GM18519 (cell line): ENCODE data around the gene RGS9.

Source experiments
- ATAC-seq: cut with Tn5 transposase; IDR thresholded peaks from one replicate; pipeline ENCODE4 v1.9.1; 2021; ENCODE audit warnings: mild to moderate bottlenecking, moderate library complexity; ENCODE audit not compliant: unreplicated experiment, low FRiP score

The RGS9 gene

DNA sequence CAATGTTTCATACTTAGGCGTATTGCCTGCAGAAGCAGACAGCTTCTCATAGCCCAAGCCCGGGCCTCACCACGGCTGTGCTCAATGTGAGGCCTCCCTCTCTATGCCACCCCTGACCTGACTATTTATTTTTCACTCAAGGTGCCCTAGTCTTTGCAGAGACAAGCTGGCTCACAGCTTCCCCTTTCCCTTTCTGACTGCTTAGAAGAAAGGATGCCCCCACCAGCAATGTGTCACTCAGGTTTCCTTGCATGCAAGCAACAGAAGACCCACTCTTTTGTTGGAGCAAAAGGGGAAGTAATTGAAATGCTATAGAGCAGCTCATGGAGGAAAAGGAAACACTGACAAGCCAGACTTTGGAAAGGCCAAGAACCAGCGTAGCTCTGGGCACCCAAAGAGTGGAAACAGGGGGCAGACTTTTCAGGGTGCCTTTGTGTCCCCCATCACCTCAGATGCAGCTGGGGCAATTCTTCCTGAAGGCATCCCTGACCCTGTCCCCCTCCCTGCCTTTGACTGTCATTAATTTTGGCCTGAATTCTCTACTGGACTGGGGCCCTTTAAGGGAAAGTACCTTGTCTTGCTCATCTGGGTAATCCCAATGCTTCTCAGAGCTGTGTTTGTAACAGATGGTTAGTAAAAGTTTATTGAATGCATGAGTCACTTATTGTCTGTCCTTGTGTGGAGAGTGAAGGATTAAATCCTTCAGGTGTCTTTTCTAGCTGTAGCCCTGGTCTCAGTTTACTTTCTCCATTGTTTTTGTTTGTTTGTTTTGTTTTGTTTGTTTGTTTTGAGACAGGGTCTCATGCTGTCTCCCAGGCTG lies 17.8 kb downstream of the RGS9 start:
- peak; percentile 87 for ATAC-seq

DNA sequence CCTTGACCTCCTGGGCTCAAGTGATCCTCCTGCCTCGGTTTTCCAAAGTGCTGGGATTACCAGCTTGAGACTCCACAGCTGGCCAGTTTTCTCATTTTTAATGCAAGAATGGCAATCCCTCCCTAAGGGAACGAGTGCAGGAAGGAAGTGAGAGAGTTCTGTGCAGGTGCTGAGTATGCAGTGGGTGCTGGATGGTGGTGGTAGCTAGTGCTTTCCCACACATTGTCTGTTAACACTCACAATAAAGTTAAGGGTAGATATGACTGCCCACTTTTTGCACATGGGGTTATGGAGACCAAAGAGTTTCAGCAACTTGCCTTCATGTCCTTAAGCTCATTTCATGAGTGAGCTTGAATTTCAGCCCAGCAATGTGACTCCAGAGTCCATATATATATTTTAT lies 18.5 kb downstream of the RGS9 start:
- no peak for ATAC-seq

DNA sequence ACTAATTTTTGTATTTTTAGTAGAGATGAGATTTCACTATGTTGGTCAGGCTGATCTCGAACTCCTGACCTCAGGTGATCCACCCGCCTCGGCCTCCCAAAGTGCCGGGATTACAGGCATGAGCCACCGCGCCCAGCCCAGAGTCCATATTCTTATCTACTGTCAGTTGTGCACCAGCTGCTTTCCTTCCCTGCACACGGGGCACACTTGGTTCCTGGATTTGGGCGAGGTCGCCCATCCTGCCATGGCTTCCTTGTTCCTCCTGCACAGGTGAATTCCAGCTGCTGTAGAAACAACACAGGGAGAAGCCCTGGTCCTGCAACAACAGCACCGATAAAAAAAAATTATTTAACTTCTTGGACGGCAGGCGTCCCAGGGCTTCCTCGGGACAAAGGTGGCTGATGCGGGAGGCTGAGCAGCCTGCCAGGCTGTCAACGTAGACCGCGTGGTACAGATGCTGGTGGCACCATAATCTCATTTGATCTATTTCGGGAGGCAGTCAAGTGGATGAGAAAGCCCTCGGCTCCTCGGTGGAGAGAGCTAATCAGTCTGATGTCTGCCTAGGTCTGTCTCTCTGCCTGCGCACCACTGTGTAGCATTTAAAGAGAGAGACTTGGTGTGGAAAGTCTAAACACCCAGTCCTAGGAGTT lies 19.1 kb downstream of the RGS9 start:
- ATAC-seq = no peak

DNA sequence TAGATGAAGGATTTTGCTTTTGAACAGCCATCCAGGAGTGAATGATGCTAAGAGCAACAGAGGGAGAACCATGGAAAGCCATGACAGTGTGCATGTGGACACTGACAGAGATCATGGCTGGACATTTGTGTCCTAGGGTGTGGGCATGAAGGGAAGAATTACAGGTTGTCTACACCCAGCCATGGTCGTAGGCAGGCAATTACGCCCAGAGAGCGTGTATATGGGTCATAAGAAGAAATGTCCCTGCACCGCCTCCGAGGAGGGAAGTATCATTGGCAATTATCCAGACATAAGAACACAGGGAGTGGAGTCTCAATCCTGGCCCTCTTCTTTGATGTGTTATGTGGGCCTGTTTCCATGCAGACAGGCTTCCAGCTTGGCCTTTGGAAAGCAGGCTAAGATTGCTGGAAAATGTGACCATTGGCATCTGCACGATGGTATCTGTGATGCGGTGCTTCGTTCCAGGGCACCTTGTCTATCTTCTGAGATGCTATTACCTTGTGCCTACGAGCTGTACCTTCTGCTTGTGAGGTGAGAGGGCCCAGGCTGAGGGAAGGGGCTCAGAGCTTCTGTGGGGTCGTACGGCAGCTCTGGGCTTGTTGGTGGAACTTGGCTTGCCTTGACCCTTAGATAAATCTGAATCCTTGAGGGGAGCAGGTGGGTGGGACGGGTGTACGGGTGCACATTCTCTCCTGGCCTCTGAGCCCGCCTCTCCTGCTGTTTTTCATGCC lies 19.8 kb downstream of the RGS9 start:
- no peak for ATAC-seq

DNA sequence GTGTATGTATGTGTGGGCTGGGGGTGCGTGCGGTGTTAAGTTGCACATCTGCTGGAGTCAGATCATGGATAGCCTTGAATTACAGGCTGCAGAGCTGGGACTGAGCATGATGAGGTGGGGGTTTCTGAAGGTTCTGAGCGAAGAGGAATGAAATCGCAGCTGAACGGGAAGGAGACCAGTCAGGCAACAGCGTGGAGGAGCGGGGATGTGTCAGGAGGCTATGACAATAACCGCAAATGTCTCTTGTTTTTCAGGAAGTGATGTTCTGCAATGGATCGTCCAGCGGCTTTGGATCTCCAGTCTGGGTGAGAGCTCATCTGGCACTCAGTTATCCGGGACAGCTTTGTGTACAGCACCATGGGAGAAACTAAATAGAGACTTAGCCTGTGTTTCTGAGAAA lies 20.9 kb downstream of the RGS9 start:
- ATAC-seq = no peak

DNA sequence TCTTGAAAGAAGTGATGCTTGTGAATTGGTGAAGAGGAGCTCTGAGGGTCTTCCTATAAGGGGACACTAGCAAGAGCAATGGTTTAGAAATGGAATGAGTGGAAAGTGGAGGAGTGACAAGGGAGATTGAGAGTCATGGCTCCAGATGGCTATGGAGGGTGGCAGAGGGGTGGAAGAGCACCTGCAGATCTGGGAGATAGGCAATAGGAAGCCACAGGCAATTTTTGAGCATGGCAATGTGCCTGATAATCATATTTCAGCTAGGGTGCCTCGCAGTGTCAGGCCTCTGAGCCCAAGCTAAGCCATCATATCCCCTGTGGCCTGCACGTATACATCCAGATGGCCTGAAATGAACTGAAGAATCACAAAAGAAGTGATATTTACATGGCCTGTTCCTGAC lies 21.5 kb downstream of the RGS9 start:
- ATAC-seq = no peak

DNA sequence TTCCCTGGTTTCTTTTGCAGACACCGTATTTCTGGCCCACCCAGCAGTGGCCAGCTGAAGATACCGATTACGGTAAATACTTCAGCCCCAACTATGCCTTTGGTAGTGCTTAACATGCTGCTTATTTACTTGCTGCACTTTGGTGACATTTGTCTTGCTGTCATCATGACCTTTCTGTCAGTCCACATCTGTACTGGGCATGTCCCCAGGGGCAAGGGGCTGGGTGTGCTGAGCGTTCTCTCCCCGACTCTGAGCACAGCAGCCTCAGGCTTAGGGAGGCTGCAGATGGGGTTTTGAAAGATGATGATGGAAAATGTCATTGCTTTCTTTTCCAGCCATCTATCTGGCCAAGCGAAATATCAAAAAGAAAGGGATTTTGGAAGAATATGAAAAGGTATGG lies 23.3 kb downstream of the RGS9 start:
- no peak for ATAC-seq

DNA sequence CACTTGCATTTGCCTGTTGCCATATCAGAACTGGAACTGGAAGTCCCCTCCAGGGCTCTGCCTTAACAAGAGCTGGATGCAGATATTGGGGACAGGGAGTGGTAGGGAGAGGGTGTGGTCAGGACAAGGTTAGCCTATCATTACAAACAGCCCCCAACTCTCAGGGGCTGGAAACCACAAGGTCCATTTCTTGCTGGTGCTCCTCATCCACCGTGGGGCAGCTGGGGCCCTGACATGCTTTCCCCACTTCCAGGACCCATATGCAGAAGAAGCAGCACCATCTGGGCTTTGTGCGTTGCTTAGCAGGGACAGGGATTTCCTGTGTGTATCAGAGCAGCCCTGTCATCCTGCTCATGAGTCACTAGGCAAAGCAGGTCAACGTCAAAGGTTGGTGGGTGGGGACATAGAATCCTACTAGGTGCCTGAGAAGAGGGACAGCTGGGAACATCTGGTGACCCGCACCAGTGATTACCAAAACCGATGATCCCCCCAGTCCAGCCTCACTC lies 26.9 kb downstream of the RGS9 start:
- peak; percentile 82 for ATAC-seq

DNA sequence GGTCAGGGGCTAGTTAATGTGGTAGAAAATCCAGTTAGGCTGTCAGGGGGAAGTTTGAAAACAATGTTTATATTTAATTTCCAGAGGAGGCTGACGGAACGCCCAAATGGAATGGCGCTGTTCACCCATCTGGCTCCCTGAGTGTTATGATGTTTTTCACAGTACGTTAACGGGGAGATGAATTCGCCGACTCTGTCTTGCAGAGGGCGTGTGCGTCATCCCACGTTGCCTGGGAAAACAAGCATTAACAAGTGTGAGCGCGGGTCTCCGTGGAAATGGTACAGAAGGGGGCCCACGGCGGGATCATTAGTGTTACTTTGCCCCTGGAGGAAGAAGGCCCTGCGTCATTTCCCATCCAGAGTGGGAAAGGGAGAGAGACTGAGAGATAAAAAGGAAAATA lies 29.6 kb downstream of the RGS9 start:
- no peak for ATAC-seq

DNA sequence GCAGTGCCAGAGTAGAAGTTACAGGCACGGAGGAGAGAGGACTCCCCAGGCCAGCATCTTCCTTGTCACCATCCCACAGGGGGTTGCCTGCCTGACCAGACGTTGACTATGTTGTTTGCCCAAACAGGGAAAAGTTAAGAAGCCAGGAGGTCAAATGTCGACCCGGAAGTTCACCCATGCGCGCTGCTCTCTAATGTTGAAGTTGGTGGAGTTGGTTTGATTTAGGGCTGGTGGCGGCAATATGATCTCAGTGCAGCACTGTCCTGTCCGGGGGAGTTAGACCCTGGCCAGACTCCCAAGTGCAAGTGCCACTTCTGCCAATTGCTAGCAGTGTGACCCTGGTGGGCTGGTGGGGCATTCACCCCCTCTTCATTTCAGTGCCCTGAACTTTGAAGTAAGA lies 30.4 kb downstream of the RGS9 start:
- ATAC-seq = no peak

DNA sequence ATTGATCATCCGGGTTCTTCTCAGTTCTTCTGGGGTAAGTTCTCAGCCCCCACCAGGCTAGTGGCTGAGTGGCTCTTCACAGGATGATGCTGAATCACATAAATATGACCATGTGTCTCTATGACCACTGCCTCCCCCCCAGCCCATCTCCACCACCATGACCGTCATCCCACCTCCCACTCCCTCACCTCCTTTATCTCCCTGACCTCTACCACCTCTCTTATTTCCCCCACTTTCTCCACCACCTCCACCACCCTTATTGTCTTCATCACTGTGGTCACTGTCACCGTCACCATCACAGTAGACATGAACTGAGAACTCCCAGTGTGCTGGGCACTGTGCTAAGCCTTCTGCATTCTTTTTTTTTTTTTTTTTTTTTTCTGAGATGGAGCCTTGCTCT lies 32.5 kb downstream of the RGS9 start:
- no peak for ATAC-seq

DNA sequence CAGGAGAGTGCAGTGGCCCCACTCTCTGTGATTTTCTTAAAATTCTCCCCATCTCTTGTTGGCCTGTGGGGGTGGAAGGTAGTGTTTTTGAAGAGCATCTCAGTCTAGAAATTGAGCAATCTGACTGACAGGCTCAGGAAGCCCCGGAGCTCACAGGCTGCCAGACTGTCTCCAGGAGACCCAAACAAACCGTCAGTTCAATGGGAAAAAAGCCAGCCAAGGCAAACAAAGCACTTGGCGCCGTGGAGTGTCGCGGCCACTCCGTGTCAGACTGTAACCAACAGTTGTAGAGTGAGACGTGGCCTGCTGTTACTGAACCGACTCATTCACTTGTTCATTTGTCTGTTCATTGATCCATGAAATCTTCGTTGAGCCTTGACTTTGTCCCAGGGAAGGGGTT lies 33.7 kb downstream of the RGS9 start:
- no peak for ATAC-seq

DNA sequence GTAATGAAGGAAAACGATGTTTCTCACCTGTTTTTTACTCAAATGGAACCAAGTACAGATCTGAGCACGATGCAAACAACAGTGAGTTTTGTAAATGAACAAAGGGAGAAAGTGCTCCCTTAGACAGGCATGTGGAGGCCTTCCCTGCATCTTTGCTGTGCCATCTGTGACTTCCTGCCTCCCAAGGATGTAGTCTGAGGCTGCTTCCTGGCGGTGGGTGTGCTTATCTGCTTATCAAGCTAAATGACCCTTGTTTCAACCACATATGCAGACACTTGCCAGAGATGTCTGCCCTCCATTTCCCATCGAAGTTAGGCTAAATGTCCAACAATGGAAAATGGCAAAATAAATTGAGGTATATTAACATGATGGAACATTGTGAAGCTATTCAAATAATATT lies 34.6 kb downstream of the RGS9 start:
- ATAC-seq = no peak

DNA sequence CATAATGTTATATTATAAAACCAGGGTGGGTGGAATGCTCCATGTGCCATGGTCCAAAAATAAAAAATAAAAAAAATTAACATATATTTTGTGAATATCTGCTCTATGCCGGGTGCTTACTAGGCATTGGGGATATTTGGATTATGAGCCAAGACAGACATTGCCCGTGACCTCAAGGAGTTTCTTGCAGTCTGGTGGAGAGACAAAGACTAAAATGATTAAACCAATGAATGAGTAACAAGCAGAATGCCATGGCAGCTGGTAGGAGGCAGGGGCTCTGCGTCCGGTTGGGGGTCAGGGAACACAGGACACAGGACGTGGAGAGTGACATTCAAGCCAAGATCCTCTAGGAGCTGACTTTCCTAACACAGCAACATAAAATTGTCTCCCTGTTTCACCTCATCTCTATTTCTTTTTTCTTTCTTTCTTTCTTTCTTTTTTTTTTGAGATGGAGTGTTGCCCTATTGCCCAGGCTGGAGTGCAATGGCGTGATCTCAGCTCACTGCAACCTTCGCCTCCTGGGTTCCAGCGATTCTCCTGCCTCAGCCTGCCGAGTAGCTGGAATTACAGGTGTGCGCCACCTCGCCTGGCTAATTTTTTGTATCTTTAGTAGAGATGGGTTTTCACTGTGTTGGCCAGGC lies 35.4 kb downstream of the RGS9 start:
- no peak for ATAC-seq

DNA sequence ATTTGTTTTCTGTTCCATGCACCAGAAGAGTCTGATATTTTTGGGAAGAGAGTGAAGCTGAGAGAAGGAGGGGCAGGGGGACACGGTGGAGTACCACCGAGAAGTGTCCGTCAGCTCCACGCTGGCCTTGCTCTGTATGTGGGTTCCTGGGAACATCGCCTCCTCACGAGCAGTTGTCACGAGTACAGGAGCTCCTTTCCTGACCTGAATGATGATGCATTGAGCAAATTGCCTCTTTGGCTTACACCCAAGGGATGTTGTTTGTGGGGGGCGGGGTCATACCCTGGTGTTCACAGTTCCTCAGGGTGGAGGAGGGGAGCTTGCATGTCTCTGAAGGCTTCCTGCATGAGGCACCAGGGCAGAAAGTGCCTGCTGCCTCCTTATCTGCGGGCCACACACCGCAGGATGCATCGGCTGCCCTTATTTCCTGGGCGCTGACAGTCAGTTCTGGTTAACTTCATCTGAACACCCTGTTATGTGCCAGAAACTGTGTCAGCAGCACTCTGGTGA lies 36.2 kb downstream of the RGS9 start:
- ATAC-seq = no peak

DNA sequence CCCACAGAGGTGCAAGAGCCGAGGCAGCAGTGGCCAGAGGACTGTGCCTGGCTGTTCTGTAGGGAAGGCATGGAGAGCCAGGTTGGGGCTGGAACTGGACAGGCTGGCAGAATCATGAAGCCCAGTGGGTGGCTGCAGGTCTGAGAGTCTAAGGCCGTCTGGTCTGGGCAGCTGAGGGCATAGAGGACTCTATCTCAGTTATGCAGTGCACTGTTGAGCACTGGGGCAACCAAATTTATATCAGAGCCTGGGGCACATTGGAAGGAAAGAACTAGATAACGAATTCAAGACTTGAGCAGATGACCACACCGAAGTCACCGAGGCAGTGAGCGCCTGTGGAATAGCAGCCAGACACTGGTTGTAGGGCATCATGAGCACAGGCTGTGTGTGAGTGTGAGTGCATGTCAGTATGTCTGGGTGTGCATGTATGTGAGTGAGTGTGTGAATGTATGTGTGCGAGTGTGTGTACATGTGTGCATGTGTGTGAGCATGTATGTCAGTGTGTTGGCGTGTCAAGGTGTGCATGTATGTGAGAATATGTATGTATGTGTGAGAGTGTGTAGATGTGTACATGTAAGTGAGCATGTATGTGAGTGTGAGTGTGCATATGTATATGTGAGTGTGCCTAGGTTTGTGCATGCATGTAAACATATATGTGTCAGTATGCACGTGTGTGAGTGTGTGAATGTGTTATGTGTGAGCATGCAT lies 37.0 kb downstream of the RGS9 start:
- no peak for ATAC-seq

DNA sequence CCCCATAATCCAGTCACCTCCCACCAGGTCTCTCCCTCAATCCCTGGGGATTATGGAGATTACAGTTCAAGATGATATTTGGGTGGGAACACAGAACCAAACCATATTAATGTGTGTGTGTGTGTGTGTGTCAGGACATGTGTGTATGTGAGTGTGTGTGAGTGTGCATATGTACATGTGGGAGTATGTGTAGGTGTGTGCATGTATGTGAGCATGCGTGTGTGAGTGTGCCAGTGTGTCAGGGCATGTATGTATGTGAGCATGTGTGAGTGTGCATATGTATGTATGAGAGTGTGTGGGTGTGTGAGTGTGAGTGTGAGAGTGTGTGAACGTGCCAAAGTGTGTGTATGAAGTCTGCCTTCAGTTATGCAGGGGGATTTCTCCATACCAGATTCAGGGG lies 37.8 kb downstream of the RGS9 start:
- no peak for ATAC-seq

DNA sequence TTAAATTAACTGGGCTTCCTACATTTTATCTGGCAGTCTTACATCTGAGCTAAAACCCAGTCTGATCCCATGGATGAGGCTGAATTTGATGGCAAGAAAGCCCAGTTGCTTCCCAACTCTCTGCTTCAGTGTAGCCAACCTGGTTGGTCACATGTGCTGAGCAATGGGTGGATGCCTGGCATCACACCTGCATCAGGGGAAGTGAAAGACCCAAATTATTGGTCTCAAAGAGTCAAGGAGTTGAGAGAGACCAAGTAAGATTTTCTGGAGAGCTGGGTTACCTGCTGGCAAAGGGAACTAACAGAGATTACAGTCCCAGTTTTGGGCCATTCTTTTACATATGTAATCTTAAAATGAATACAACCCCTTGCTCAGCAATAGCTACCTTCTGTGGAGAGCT lies 38.8 kb downstream of the RGS9 start:
- ATAC-seq = no peak

DNA sequence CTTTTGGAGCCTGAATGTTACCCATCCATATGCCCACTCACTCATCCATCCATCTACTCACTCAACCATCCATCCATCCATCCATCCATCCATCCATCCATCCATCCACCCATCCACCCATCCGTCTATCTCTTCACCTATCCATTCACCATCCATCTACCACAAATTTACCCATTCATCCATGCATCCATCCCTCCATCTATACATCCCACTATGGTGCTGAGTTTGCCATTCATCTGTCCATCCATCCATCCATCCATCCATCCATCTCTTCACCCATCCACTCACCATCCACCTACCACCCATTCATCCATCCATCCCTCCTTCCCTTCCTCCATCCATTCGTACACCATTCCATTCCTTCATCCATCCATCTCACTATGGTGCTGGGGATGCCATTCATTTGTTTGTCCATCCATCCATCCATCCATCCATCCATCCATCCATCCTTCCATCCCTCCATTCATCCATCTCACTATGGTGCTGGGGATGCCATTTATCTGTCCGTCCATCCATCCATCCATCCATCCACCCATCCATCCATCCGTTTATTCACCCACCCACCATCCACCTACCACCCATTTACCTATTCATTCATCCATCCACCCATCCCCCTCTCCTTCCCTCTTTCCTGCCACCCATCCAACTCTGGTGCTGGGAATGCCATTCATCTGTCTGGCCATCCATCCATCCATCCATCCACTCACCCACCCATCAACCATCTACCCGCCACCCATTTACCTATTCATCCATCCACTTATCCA lies 39.7 kb downstream of the RGS9 start:
- no peak for ATAC-seq
